ENCODE data around the gene WFDC2. TPM values are rescaled to one million over a fixed set of nuclear protein-coding genes. Genes with fewer than 3 reads are reported as not detected.

WFDC2 gene
- total and polyA plus RNA-seq, 2 of the 8 experiments (the other 6 are each of a cell fraction or from before 2014, with no cell fraction given), result 77.9 to 137 TPM

DNA sequence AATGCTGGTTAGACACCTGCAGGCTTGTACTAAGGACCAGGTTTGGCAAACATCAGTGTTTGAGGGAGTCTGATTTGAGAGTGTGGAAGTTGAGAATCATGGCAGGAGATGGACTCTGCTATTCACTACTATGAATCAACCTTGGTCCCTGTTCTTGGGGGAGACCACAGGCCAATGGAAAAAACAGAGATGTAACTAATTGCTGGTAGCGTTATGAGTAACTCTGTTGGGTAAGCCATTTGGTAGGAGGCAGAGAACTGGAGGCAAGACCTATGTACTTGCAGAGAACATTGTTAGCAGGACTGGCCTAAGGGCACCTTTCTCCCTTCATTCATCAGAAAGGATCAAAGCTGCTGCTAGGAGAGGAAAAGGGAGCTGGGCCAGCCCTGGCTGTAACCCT lies 8.3 kb upstream of the WFDC2 start:
- WGBS, 2 experiments (ENCODE audit: extremely low coverage in 1 of 2, insufficient coverage in 1 of 2, insufficient read length in 1 of 2, insufficient replicate concordance in 2 of 2, low coverage in 1 of 2, low lambda C conversion rate in 2 of 2, missing lambda C conversion rate in 1 of 2), result 81% methylated on average over 1 of the region's 1 CpG; no CpG with 5 or more reads in 1 of the 2 experiments
- Histone ChIP-seq H3K18ac (ENCODE audit: extremely low read depth, low read length) (no peak overlapping the region), H4K5ac (ENCODE audit: insufficient read length, low read depth, low read length) (no peak overlapping the region), H3K9me3 (ENCODE audit: insufficient read depth in 2 of 2, low read depth in 1 of 2, low read length in 1 of 2) (no peaks in the 10 kb centered on the region), H3K14ac (ENCODE audit: insufficient read length) (no peak overlapping the region), H2BK20ac (ENCODE audit: low read length) (no peak overlapping the region), H2AFZ (ENCODE audit: low read length) (no peak overlapping the region), H3K23ac (ENCODE audit: insufficient read length) (no peak overlapping the region), H3K27me3 (replicated peaks in 1 of 4; ENCODE audit: control insufficient read depth in 3 of 4, extremely low read depth in 1 of 4, insufficient read depth in 3 of 4, low read length in 3 of 4) (no peaks in the 10 kb centered on the region), H2BK15ac (ENCODE audit: low read length) (no peak overlapping the region), H2BK12ac (ENCODE audit: low read depth, low read length) (no peak overlapping the region), H3K4me3 (ENCODE audit: extremely low read depth in 1 of 4, insufficient read depth in 2 of 4, low read depth in 3 of 4, low read length in 4 of 4) (no peak overlapping the region), H4K20me1 (replicated peaks in 1 of 2; ENCODE audit: control insufficient read depth in 1 of 2, insufficient read depth in 2 of 2, low read length in 2 of 2) (no peaks in the 10 kb centered on the region), H4K8ac (ENCODE audit: extremely low read depth, insufficient read depth, low read length) (no peak overlapping the region), H3K4ac (replicated peaks; ENCODE audit: insufficient read length, low read depth, low read length) (no peak overlapping the region), H2AK5ac (ENCODE audit: low read depth, low read length) (no peak overlapping the region), H3K9ac (replicated peaks in 1 of 4; ENCODE audit: extremely low read depth in 1 of 4, low read depth in 3 of 4, low read length in 3 of 4) (no peak overlapping the region), H4K91ac (replicated peaks; ENCODE audit: insufficient read length, low read length) (no peak overlapping the region), H3K79me1 (ENCODE audit: low read depth, low read length) (no peaks in the 10 kb centered on the region), H3K36me3 (ENCODE audit: control insufficient read depth in 2 of 4, insufficient read depth in 4 of 4, low read length in 3 of 4) (no peaks in the 10 kb centered on the region), H2BK5ac (ENCODE audit: low read depth, low read length) (no peak overlapping the region), H3K27ac (ENCODE audit: low read depth, low read length) (no peak overlapping the region), H3K23me2 (ENCODE audit: low read depth, low read length) (no peaks in the 10 kb centered on the region), H3K4me1 (replicated peaks in 1 of 4; ENCODE audit: control insufficient read depth in 3 of 4, insufficient read depth in 4 of 4, low read length in 3 of 4) (no peaks in the 10 kb centered on the region), H3K56ac (replicated peaks; ENCODE audit: insufficient read length, low read depth, low read length) (no peak overlapping the region), H3K4me2 (ENCODE audit: insufficient read depth in 1 of 2, low read depth in 2 of 2, low read length in 2 of 2) (no peak overlapping the region), H3K79me2 (ENCODE audit: control insufficient read depth in 1 of 2, insufficient read depth in 2 of 2, low read length in 2 of 2) (no peaks in the 10 kb centered on the region), H2BK120ac (replicated peaks; ENCODE audit: low read depth, low read length) (no peak overlapping the region)
- DNase-seq (ENCODE audit: low read depth in 1 of 2, low spot score in 2 of 2), result no peak
- POLR2A ChIA-PET (ENCODE audit: partially characterized antibody), result interaction anchor here (1.3 kb wide), 1 partner anchor 9 kb away, joined by 3 read pairs; no protein-coding TSS in a partner anchor
- CTCF ChIA-PET (ENCODE audit: partially characterized antibody), result interaction anchor here (0.9 to 18.5 kb wide), 5 partner anchors 12 to 149 kb away, joined by 5 to 317 read pairs (median 21); no protein-coding TSS in a partner anchor
- no peak for FAIRE-seq
- TF ChIP-seq FOSL1 (IDR thresholded peaks at IDR 0.05; ENCODE audit: insufficient read depth, low read depth, low read length), result no peak
- no peak for TF ChIP-seq SP1 (IDR thresholded peaks at IDR 0.05; ENCODE audit: low read depth, low read length)
- no peak for TF ChIP-seq SRF (IDR thresholded peaks at IDR 0.05; ENCODE audit: low read depth, low read length)

All from H1 (cell line).